Measurements from ENCODE around the gene TSPEAR. TPM values are rescaled to one million over a fixed set of nuclear protein-coding genes. Genes with fewer than 3 reads are reported as not detected.
"Not testable (repeated sequence)": the region's sequence is repeated elsewhere in the genome, so short reads cannot be mapped to it uniquely, and the experiment has no call there.

The TSPEAR gene
- total and polyA plus RNA-seq, 2 donors (not counting 1 experiment from before 2014, with no cell fraction given): not detected

DNA sequence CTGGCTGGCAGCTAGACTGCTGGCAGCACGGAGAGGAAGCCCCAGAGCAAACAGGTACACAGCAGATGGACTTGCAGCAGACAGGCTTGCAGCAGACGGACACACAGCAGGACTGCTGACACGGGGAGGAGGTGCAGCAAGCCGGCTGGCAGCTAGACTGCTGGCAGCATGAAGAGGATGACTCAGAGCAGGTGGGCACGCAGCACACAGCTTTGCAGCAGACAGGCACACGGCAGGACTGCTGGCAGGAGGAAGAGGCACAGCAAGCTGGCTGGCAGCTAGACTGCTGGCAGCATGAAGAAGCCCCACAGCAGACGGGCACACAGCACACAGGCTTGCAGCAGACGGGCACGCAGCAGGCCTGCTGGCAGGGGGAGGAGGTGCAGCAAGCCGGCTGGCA is 160.6 kb downstream of the TSPEAR start:
- Histone ChIP-seq H3K79me2 (ENCODE audit: control insufficient read depth, insufficient read depth, low read length) (no peaks in the 10 kb centered on the region), H3K4me1 (ENCODE audit: control insufficient read depth in 2 of 2, insufficient read depth in 2 of 2, low read length in 2 of 2) (peaks cover 5 to 7% of the 10 kb centered on the region in 2 donors), H3K27ac (ENCODE audit: low read length in 2 of 2) (no peak overlapping the region), H3K9ac (ENCODE audit: low read length) (no peak overlapping the region), H3K4me2 (replicated peaks; ENCODE audit: low read depth, low read length, poor library complexity, severe bottlenecking) (no peak overlapping the region), H3K9me3 (ENCODE audit: control extremely low read depth in 1 of 3, control insufficient read depth in 2 of 3, insufficient read depth in 1 of 3, low read length in 2 of 3) (peaks cover 0 to 27% (median 9%) of the 10 kb centered on the region in 3 donors), H3K27me3 (replicated peaks in 1 of 4; ENCODE audit: control extremely low read depth in 1 of 4, control insufficient read depth in 3 of 4, insufficient read depth in 4 of 4, low read length in 3 of 4) (peaks cover 0 to 17% (median 2%) of the 10 kb centered on the region in 4 experiments), H3K4me3 (ENCODE audit: control extremely low read depth in 1 of 5, extremely low read depth in 1 of 5, insufficient read depth in 1 of 5, low read depth in 2 of 5, low read length in 4 of 5) (no peak overlapping the region), H2AFZ (ENCODE audit: insufficient read depth, low read depth, low read length, poor library complexity, severe bottlenecking) (no peak overlapping the region), H3K36me3 (replicated peaks in 1 of 2; ENCODE audit: control extremely low read depth in 1 of 2, control insufficient read depth in 1 of 2, extremely low read depth in 1 of 2, insufficient read depth in 2 of 2, low read length in 1 of 2) (no peaks in the 10 kb centered on the region), H4K20me1 (ENCODE audit: control insufficient read depth, insufficient read depth, low read length, poor library complexity, severe bottlenecking) (no peaks in the 10 kb centered on the region)
- Mint-ChIP-seq H3K9me3 (ENCODE audit: insufficient read depth) (peaks cover 6% of the 10 kb centered on the region), H3K4me1 (peaks cover 8% of the 10 kb centered on the region), H3K27me3 (peaks cover 60% of the 10 kb centered on the region), H3K4me3 (no peak overlapping the region), H3K27ac (no peak overlapping the region)
- DNase-seq (no peak), ATAC-seq (ENCODE audit: low read depth) (no peak)
- TF ChIP-seq, protein P1, sequence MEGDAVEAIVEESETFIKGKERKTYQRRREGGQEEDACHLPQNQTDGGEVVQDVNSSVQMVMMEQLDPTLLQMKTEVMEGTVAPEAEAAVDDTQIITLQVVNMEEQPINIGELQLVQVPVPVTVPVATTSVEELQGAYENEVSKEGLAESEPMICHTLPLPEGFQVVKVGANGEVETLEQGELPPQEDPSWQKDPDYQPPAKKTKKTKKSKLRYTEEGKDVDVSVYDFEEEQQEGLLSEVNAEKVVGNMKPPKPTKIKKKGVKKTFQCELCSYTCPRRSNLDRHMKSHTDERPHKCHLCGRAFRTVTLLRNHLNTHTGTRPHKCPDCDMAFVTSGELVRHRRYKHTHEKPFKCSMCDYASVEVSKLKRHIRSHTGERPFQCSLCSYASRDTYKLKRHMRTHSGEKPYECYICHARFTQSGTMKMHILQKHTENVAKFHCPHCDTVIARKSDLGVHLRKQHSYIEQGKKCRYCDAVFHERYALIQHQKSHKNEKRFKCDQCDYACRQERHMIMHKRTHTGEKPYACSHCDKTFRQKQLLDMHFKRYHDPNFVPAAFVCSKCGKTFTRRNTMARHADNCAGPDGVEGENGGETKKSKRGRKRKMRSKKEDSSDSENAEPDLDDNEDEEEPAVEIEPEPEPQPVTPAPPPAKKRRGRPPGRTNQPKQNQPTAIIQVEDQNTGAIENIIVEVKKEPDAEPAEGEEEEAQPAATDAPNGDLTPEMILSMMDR (IDR thresholded peaks at IDR 0.05): no peak
- no peak for TF ChIP-seq EZH2 (IDR thresholded peaks at IDR 0.05; ENCODE audit: borderline replicate concordance, insufficient read depth, low read depth, low read length, poor library complexity, severe bottlenecking)
- intact Hi-C loops (cut with micrococcal nuclease): no loop called here
- 81% methylated on average over 10 of the region's 10 CpGs for WGBS (ENCODE audit: insufficient coverage)
- POLR2A ChIA-PET: no interaction called here
- CTCF ChIA-PET: interaction anchor here (0.7 kb wide), 1 partner anchor 939 kb away, joined by 3 read pairs; no protein-coding TSS in a partner anchor

- ATAC-seq (ENCODE audit: low read depth); H3K4me2 ChIP-seq (replicated peaks; ENCODE audit: low read depth, low read length, poor library complexity, severe bottlenecking); DNase-seq; H3K4me3 ChIP-seq (ENCODE audit: control extremely low read depth in 1 of 5, extremely low read depth in 1 of 5, insufficient read depth in 1 of 5, low read depth in 2 of 5, low read length in 4 of 5); H3K9me3 Mint-ChIP-seq (ENCODE audit: insufficient read depth); POLR2A ChIA-PET; intact Hi-C loops (cut with micrococcal nuclease); H4K20me1 ChIP-seq (ENCODE audit: control insufficient read depth, insufficient read depth, low read length, poor library complexity, severe bottlenecking); H3K4me1 Mint-ChIP-seq; H3K4me1 ChIP-seq (ENCODE audit: control insufficient read depth in 2 of 2, insufficient read depth in 2 of 2, low read length in 2 of 2); H3K36me3 ChIP-seq (replicated peaks in 1 of 2; ENCODE audit: control extremely low read depth in 1 of 2, control insufficient read depth in 1 of 2, extremely low read depth in 1 of 2, insufficient read depth in 2 of 2, low read length in 1 of 2); CTCF ChIA-PET; H3K4me3 Mint-ChIP-seq; H3K27ac ChIP-seq (ENCODE audit: low read length in 2 of 2); H3K9ac ChIP-seq (ENCODE audit: low read length); H3K27ac Mint-ChIP-seq; H3K79me2 ChIP-seq (ENCODE audit: control insufficient read depth, insufficient read depth, low read length); H2AFZ ChIP-seq (ENCODE audit: insufficient read depth, low read depth, low read length, poor library complexity, severe bottlenecking): not testable (repeated sequence)
- H3K9me3 ChIP-seq (ENCODE audit: control extremely low read depth in 1 of 3, control insufficient read depth in 2 of 3, insufficient read depth in 1 of 3, low read length in 2 of 3): peaks cover 0 to 24% (median 9%) of the 10 kb centered on the region in 3 donors
- H3K27me3 ChIP-seq (replicated peaks in 1 of 4; ENCODE audit: control extremely low read depth in 1 of 4, control insufficient read depth in 3 of 4, insufficient read depth in 4 of 4, low read length in 3 of 4): peaks cover 0 to 14% (median 1%) of the 10 kb centered on the region in 4 experiments
- WGBS (ENCODE audit: insufficient coverage): 42% methylated on average over 12 of the region's 17 CpGs
- H3K27me3 Mint-ChIP-seq: peaks cover 59% of the 10 kb centered on the region
Measured at GRCh38 chr21:44550285-44550684, 161.1 kb downstream of the TSPEAR start.

Data from B cell (primary cell).